Activated CD4-positive, alpha-beta T cell treated with anti-CD3 and anti-CD28 coated beads for 4 hours (primary cell): ENCODE measurements around the gene DIP2C.
A peak's percentile ranks its signal among the peaks of the same experiment; 100 is the strongest.
"Not testable (repeated sequence)": the region's sequence is repeated elsewhere in the genome, so short reads cannot be mapped to it uniquely, and the experiment has no call there.

Experiments
- DNase-seq, 2 donors: peaks; one replicate each; pipeline ENCODE4 v3.0.0-alpha.2; 2020

The DIP2C gene

DNA sequence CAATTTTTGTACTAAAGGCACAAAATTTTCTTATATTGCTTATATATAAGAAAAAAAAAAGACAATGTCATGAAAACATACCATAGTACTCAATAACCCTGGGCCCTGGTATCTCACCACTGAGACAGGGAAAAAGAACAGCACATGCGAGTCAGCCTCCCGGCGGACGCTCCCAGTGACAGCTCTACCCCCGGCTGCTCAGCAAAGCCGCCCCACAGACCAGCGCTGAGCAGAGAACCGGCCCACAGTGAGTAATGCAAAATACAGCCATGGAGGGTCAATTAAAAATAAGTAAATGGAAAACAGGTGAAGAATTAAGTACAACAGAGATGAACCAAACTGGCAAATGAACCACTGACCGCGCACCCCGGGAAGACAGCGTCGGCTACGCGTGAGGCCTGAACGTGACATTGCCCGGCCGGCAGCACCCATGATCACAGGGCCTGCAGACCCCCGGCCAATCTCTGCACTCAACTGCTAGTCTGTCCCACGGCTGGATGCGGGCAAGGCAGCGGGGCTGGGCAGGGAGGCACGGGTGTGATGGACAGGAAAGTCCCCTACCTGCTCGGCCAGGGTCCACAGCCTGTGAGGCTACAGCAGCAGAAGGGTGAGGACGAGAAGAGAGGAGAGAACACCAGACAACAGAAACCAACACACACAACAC, 378.4 kb downstream of the DIP2C start:
- DNase-seq = no peak

- no peak for DNase-seq
These were observed 379.1 kb downstream of the DIP2C start for GRCh38 chr10:310371-310770.

DNA sequence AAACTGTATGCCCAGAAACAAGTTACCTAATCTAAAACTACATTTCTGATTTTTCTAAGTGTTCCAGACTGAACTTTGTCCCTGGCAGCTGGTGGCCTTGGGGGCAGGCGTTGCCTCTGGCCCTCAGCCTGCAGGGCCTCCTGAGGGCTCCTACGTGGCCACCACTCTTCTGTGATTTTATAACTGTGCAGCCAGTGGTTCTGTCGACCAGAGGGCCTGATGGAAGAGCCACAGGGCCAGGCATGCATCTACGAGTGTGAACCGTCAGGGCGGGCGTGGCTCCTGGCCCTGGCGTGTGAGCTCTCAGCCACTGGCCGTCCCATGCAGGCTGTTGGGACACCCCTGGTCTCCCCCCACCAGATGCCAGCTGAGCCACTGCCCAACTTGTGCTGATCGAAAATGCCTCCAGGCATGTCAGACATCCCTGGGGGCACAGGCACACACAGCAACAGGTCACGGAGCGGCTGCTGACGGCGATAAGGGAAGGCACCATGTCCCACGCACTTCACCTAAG, 380.8 kb downstream of the DIP2C start:
- DNase-seq = no peak

DNA sequence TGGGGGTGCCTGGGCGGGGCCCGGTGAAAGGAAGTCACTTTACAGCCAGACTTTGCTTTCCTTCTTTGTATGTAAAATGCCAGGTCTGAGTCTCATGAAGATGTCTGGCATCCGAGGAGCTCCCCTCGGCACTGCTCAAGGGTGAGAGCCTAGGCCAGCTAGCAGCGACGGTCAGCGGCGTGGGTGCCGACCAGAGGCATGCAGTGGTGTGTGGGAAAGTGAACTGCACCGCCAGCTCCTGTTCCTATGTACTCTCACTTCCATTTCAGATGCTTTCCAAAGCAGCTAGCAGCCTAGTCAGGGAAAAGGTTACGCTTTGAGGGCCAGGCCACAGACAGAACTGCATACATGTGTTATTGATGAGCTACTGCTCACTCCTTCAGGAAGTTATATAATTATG, 381.4 kb downstream of the DIP2C start:
- no peak for DNase-seq

- DNase-seq = no peak
These were observed 381.8 kb downstream of the DIP2C start for GRCh38 chr10:307659-308058.

DNA sequence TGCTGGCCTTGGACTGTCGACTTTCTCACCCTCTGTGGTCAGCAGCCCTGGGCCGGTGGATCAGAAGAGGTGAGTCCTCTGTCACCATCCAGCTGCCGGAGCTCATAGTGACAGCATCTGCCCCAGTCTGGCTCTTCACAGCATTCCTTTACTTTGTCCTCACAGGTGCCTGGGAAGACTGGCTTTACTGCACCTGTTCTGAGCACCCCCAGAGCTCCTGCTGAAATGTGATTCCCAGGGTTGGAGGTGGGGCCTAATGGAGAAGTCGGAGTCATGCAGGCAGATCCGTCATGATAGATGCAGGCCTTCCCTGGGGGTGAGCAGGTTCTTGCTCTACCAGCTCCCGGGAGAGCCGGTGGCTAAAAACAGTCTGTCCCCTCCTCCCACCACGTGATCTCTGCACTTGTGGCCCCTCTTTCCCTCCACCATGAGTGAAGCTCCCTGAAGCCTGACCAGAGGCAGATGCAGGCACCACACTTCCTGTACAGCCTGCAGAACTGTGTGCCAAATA, 382.7 kb downstream of the DIP2C start:
- no peak for DNase-seq

DNA sequence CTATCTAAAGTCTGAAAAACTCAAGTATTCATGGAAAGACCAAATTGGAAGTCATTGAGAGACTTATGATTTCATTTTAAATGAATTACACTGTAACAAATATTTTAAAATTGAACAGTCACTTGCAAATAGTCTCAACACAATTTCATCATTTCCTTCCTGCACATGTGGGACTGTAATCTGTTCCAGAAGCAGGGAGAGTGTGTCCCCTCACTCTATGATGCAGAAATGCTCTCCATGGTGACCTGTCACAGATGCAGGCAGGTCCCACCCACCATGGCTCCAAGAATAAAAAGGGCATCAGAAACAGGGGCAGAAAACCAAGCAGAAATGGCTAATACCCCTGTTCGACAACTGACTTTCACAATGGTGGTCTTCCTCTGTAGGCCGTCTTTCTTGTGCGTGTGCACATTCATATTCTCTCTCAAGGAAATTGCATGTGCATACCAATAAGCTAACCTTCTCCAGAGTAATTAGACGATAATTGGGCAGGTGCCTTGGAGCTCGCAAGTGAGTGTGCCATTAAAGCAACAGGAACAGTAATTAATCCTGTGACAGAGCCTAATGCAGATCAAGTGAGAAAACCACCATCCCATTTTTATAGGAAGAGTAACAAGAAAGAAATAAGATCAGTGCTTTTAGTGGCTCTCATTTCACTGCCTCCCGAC, 383.3 kb downstream of the DIP2C start:
- no peak for DNase-seq

DNA sequence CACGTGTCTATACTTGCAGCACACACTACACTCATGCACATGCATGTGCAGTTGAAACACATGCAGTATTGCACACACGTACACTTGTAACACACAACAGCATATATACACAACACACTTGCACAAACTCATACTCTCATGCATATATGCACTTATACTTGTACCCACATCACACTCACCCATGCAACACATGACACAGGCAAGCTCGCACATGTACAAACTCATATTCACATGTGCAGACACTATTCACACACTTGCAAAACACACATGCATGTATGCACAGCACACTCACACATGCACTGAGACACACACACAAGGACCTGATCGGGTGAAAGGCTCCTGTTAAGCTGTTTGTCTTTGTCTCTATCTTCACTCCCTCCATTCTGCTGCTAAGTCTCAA, 384.4 kb downstream of the DIP2C start:
- no peak for DNase-seq

GRCh38 chr10:301536-301935, 387.9 kb downstream of the DIP2C start:
- DNase-seq = no peak

DNA sequence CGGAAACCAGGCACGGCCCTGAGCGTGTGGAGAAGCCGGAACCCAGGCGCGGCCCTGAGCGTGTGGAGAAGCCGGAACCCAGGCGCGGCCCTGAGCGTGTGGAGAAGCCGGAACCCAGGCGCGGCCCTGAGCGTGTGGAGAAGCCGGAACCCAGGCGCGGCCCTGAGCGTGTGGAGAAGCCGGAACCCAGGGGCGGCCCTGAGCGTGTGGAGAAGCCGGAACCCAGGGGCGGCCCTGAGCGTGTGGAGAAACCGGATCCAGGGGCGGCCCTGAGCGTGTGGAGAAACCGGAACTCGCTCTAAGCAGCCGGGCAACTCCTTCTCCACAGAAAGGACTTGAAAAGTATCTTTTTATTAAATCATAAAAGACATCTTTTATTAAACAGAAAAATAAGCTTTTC, 388.9 kb downstream of the DIP2C start:
- DNase-seq = not testable (repeated sequence)

- no peak for DNase-seq
These were observed 389.5 kb downstream of the DIP2C start for GRCh38 chr10:299969-300368.

- DNase-seq = no peak
These were observed 390.0 kb downstream of the DIP2C start for GRCh38 chr10:299512-299911.

- DNase-seq = no peak
These were observed 391.4 kb downstream of the DIP2C start for GRCh38 chr10:298033-298432.

GRCh38 chr10:297567-297966, 391.9 kb downstream of the DIP2C start:
- DNase-seq = no peak

- DNase-seq = no peak
These were observed 395.8 kb downstream of the DIP2C start for GRCh38 chr10:293636-294035.

DNA sequence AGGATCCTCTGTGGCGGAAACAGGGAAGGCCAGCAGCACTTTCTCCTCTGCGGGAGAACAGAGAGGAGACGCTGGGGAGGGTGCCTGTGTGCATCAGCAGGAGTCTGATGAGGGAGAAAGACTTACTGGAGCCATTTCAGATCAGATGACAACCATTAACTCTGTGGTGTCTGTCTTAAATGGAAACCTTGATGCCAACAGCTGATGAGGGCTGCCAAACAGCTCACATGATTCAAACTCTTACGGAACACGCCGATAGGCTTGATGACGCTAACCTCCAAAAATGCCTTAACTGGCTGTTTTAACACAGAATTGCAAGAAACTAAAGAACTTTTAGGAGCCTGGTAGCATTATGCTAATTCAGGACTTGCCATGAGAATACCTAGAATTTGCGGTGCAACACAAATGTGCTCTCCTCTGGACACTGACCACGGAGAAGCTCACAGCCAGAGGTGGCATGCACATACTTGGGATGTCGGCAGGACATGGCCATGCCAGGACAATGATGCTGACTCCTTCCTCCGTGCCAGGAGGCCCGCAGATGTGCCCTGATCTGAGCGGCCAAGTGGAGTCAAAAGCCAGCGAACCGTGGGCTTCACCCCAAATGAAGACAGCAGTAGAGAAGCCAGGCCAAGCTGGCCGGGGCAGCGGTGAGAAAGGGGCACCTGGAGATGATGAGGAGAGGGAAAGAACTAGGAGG, 399.3 kb downstream of the DIP2C start:
- no peak for DNase-seq

DNA sequence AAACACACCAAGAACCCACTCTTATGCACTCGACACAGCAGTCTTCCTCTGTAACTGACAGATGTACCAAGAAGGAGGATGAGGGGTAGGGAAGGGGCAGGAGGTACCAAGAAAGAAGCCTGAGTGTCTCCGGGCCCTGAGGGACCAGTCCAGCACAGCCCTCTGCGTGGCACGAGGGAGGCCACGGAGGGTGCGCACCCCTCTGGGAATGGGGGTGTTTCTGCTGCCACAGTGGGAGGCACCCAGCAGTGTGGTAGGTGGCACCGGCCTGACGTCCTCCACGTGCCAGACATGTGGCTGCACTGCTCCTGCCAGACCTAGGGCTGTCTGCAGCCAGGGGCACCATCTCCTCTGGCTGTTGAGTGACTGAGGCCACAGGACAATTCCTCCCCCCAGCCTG, 399.9 kb downstream of the DIP2C start:
- no peak for DNase-seq

- DNase-seq = no peak
These were observed 400.9 kb downstream of the DIP2C start for GRCh38 chr10:288316-289200.

DNA sequence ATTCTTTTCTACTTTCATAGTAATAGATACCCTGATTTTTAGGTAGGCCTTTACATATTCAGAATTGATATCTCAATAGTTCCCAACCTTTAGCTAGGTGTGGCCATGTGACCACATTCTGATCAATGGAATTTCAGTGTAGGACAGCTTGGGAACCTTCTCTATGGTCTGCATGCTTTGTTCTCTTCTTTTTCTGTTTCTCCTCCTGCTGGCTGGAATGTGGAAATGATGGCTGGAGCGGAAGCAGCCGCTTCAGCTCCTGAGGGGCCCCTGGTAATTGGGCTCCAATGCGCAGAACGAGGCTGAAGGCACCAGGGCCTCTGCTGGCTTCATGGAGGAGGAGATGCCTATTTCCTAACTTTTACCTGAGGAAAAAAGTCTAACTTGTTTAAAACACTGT, 401.7 kb downstream of the DIP2C start:
- no peak for DNase-seq

DNA sequence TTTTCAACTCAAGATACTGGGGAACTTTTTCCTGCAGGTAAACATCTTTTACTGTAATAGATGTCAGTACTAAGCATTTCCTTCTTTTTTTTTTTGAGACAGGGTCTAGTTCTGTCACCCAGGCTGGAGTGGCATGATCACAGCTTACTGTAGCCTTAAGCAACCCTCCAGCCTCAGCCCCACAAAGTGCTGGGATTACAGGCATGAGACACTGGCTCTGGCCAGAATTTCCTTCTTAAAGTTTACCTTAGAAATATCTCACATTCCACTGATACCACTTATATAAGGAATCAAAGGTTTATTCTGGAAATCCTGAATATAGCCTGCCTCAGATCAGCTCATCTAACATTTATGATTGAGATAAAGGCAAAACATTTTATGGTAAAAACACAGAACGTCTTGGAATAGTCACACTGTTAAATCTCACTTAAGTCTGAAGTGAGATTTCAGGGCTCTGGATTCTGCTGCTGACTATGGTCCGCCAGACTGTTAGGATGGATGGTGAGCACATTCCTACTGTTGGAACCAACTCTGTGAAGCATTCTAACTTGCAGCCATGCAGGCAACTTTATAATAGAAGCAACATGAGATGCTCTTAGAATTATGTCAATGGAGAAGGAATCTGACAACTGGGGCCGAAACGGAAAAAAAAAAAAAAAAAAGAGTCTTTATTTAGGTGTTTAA, 402.3 kb downstream of the DIP2C start:
- DNase-seq = no peak

GRCh38 chr10:285216-285615, 404.3 kb downstream of the DIP2C start:
- no peak for DNase-seq

DNA sequence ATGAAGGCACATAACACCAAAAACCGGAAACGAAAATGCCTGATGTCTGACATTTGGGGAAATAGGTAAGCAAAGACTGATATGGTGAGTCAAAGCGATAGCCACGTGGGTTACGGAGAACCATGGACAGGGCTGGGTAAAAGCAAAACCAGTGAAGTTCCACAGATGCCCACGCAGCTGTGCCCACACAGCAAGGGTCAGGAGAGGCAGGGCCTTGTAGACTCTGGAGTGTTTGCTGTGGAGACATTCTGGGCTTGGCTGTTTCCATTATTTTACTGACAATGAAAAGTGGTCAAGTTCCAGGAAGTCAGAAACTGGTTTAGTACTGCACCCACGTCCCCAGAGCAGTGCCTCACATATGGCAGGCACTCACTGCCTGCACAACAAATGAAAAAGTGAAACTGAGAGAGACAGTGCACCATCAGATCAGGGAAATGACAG, 405.5 kb downstream of the DIP2C start:
- DNase-seq = peak in 1 of 2 donors; percentile 9
